Activated T-helper 2 cell treated with anti-CD3 and anti-CD28 coated beads, Interferon-gamma antibody, Interleukin-2, Interleukin-4, amounts not matched to agents 10 μg/mL and 5 μg/mL and 100 μg/mL, durations not matched to agents 14 hours and 24 hours and 36 hours (primary cell): ENCODE data around the gene LPP. TPM values are rescaled to one million over a fixed set of nuclear protein-coding genes. Genes with fewer than 3 reads are reported as not detected.
"Not testable (repeated sequence)": the region's sequence is repeated elsewhere in the genome, so short reads cannot be mapped to it uniquely, and the experiment has no call there.

ENCODE experiments used
- DNase-seq: peaks from one replicate; pipeline ENCODE4 v3.0.0; 2021; ENCODE audit warnings: low spot score
- H3K27ac Mint-ChIP-seq: one replicate; pipeline ENCODE4 v1.8.0; 2021; ENCODE audit warnings: mixed read lengths
- H3K27me3 Mint-ChIP-seq: one replicate; pipeline ENCODE4 v1.8.0; 2021; ENCODE audit warnings: low read depth, mixed read lengths
- H3K36me3 Mint-ChIP-seq: one replicate; pipeline ENCODE4 v1.8.0; 2021; ENCODE audit warnings: low read depth, mixed read lengths
- H3K4me1 Mint-ChIP-seq: one replicate; pipeline ENCODE4 v1.8.0; 2021; ENCODE audit warnings: low read depth, mixed read lengths
- H3K4me3 Mint-ChIP-seq: one replicate; pipeline ENCODE4 v1.8.0; 2021; ENCODE audit warnings: low read depth, mild to moderate bottlenecking, moderate library complexity, mixed read lengths
- H3K9me3 Mint-ChIP-seq: one replicate; pipeline ENCODE4 v1.8.0; 2021; ENCODE audit warnings: mixed read lengths
- intact Hi-C: fragments of 100-400 bp; cut with micrococcal nuclease; formaldehyde crosslinking; loops from one replicate; pipeline ENCODE4 v1.15.1; 2023
- total RNA-seq: library from RNA; stranded (reverse); gene quantifications from 2 replicates; pipeline ENCODE4 v1.2.3, GENCODE V29; 2022

Gene LPP
- total RNA-seq, 1 donor from 2014 or later, result 54.5 TPM

- intact Hi-C loops, result loop anchor here (2.0 to 5.0 kb wide), 2 partner anchors 47 to 516 kb away; no protein-coding TSS in a partner anchor
- Mint-ChIP-seq H3K27ac (no peak overlapping the region), H3K4me3 (no peak overlapping the region), H3K36me3 (peaks cover 25% of the 10 kb centered on the region), H3K9me3 (no peaks in the 10 kb centered on the region), H3K27me3 (no peaks in the 10 kb centered on the region), H3K4me1 (peaks cover 55% of the 10 kb centered on the region)
- DNase-seq, result no peak
Observed at GRCh38 chr3:188437926-188438325, 284.0 kb downstream of the LPP start.

DNA sequence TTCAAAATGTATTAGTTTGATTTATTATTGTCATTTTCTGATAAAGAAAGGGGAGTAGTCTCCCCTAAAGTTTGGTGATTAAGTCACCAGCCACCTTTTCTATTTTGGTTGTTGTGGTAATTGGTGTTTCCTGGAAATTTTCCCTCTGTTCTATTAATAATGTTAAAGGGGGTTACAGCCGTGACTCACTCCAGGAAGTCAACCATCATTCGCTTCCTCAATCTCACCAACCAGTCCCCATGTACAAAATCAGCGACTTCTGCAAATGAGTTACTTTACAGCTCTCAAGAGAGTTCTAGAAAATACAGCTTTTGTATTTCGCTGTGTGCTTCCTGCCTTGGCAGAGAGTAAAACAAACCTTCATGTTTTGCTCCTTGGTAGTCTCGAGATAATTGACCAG lies 285.1 kb downstream of the LPP start:
- H3K4me3 Mint-ChIP-seq, result peak overlapping the region; percentile 45
- peak overlapping the region; percentile 79 for H3K27ac Mint-ChIP-seq
- peak; percentile 15 for DNase-seq
- peaks cover 47% of the 10 kb centered on the region for H3K4me1 Mint-ChIP-seq
- H3K27me3 Mint-ChIP-seq, result no peaks in the 10 kb centered on the region
- peaks cover 31% of the 10 kb centered on the region for H3K36me3 Mint-ChIP-seq
- intact Hi-C loops, result loop anchor here (1.0 to 5.0 kb wide), 3 partner anchors 48 to 517 kb away; no protein-coding TSS in a partner anchor
- peaks cover 9% of the 10 kb centered on the region for H3K9me3 Mint-ChIP-seq

DNA sequence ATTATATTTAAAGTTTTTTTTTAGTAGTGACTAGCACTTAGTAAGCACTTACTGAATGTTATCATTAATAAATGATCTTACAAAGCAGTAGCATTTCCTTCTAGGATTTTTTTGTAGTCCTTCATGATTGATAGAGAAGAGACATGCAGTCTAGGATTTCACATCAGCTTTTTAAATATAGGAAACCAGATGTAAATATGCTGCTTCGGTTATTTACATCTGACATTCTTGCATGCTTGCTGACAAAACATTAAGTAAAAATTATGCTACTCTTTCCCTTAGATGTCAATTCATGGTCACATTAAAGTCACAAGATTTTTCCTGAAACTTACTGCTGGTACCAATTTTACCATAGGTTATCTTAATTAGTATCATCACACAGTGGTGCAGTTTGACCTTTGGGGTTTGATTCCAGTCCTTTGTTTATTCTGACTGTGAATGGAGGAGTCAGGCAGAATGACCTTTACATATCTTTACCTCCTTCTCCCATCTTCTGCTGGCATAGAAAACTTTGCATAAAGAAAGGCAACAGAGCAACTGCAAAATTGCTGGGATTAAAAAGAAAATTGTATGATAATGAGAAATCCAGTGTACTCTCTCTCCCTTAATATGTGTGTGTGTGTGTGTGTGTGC lies 286.5 kb downstream of the LPP start:
- intact Hi-C loops, result loop anchor here (5.0 kb wide), 3 partner anchors 38 to 698 kb away; no protein-coding TSS in a partner anchor
- Mint-ChIP-seq H3K36me3 (peaks cover 41% of the 10 kb centered on the region), H3K4me3 (no peak overlapping the region), H3K27me3 (no peaks in the 10 kb centered on the region), H3K4me1 (peaks cover 56% of the 10 kb centered on the region), H3K27ac (peak overlapping the region; percentile 62), H3K9me3 (peaks cover 20% of the 10 kb centered on the region)
- DNase-seq, result no peak

- peaks cover 20% of the 10 kb centered on the region for H3K9me3 Mint-ChIP-seq
- peaks cover 62% of the 10 kb centered on the region for H3K4me1 Mint-ChIP-seq
- no peaks in the 10 kb centered on the region for H3K27me3 Mint-ChIP-seq
- intact Hi-C loops, result loop anchor here (5.0 kb wide), 3 partner anchors 40 to 700 kb away; no protein-coding TSS in a partner anchor
- peaks cover 44% of the 10 kb centered on the region for H3K36me3 Mint-ChIP-seq
- H3K27ac Mint-ChIP-seq, result no peak overlapping the region
- no peak overlapping the region for H3K4me3 Mint-ChIP-seq
- DNase-seq, result no peak
Observed at GRCh38 chr3:188442430-188442829, 288.5 kb downstream of the LPP start.

DNA sequence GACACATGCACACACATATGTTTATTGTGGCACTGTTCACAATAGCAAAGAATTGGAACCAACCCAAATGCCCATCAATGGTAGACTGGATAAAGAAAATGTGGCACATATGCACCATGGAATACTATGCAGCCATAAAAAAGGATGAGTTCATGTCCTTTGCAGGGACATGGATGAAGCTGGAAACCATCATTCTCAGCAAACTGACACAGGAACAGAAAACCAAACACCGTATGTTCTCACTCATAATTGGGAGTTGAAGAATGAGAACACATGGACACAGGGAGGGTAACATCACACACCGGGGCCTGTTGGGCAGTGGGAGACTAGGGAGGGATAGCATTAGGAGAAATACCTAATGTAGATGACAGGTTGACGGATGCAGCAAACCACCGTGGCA lies 291.2 kb downstream of the LPP start:
- H3K9me3 Mint-ChIP-seq, result peaks cover 20% of the 10 kb centered on the region
- H3K4me1 Mint-ChIP-seq, result peaks cover 39% of the 10 kb centered on the region
- H3K27me3 Mint-ChIP-seq, intact Hi-C loops, DNase-seq, H3K4me3 Mint-ChIP-seq, H3K27ac Mint-ChIP-seq: not testable (repeated sequence)
- peaks cover 41% of the 10 kb centered on the region for H3K36me3 Mint-ChIP-seq

DNA sequence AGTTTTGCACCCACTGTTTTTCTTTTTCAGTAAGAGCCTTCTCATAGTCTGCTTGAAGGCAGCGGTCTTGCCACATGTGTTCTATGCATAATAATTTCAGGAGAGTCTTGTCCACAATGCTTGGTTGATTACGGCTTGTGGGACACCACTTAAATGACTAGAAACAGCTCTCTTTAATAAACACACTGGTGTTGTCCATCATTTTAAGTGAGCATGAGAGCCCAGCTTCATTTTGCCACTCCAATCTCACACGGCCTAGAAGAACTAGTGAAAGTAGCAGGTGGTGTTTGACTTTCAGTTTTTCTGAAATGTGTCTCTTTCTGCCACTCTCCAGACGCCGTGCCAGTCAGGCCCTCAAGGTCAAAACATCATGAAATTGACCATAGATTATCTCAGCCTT lies 292.1 kb downstream of the LPP start:
- intact Hi-C loops, result no loop called here
- Mint-ChIP-seq H3K9me3 (peaks cover 20% of the 10 kb centered on the region), H3K27me3 (no peaks in the 10 kb centered on the region), H3K36me3 (peaks cover 40% of the 10 kb centered on the region), H3K4me3 (no peak overlapping the region), H3K27ac (no peak overlapping the region), H3K4me1 (peaks cover 31% of the 10 kb centered on the region)
- no peak for DNase-seq

DNA sequence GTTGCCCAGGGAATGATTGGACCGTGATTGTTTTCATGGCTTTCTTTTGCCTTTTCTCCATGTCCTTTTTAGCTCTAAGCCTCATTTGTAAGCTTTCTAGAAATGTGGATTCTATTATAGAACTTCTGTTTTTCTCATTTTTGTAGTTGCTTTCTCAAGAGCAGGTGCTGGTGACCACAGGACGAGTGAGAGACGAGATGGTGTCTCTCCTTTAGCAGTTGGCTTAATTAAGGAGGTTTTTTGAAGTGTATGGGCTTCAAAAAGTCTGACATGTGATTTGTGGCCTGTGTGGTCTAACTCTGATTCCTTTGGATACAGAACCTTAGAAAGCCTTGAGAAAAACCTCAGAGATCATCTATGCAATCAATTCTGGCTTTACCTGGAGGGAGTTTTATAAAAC lies 292.8 kb downstream of the LPP start:
- intact Hi-C loops, result no loop called here
- H3K9me3 Mint-ChIP-seq, result peaks cover 20% of the 10 kb centered on the region
- no peak for DNase-seq
- H3K27me3 Mint-ChIP-seq, result no peaks in the 10 kb centered on the region
- no peak overlapping the region for H3K27ac Mint-ChIP-seq
- H3K4me3 Mint-ChIP-seq, result no peak overlapping the region
- H3K36me3 Mint-ChIP-seq, result peaks cover 38% of the 10 kb centered on the region
- H3K4me1 Mint-ChIP-seq, result peaks cover 33% of the 10 kb centered on the region

DNA sequence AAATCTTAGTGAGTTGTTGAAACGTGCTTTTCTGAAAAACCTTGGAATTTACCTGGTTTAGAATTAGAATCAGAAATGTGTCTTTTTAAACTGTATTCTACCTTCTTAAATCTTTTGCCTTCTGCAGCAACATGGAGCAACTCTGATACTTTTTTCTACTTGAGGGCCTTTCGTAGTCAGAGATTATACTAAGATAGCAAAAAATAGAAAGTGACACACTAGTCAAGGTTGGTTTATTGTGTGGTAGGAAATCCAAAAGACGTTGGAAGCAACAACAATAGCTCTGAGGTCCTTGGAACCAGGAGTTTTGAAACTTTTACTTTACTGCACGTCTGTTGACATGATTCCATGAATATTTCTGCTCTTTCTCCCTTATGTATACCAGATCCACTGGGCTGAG lies 294.9 kb downstream of the LPP start:
- Mint-ChIP-seq H3K4me1 (peaks cover 35% of the 10 kb centered on the region), H3K27ac (no peak overlapping the region), H3K9me3 (peaks cover 14% of the 10 kb centered on the region), H3K27me3 (no peaks in the 10 kb centered on the region), H3K4me3 (no peak overlapping the region), H3K36me3 (peaks cover 23% of the 10 kb centered on the region)
- intact Hi-C loops, result no loop called here
- DNase-seq, result no peak

DNA sequence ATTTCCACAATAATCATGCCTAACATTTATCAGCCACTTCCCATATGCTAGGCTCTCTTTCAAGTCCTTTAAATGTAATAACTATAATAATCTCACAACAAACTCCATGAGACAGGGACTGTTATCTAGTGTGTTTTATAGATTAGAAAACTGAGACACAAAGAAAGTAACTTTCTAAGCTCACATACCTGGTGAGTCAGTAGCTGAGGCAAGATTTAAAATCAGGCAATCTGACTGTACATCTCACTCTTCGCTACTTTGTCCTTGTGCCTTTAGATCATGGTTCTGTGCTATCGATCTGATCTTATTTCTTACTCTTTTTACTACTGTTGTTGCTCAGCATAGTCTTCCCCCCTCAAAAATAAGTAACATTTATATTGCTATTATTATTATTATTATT lies 295.5 kb downstream of the LPP start:
- peaks cover 34% of the 10 kb centered on the region for H3K4me1 Mint-ChIP-seq
- H3K36me3 Mint-ChIP-seq, result peaks cover 21% of the 10 kb centered on the region
- H3K4me3 Mint-ChIP-seq, result no peak overlapping the region
- no peak for DNase-seq
- intact Hi-C loops, result no loop called here
- no peaks in the 10 kb centered on the region for H3K27me3 Mint-ChIP-seq
- peaks cover 9% of the 10 kb centered on the region for H3K9me3 Mint-ChIP-seq
- H3K27ac Mint-ChIP-seq, result no peak overlapping the region

GRCh38 chr3:188452158-188452772 lies 298.3 kb downstream of the LPP start:
- Mint-ChIP-seq H3K9me3 (no peaks in the 10 kb centered on the region), H3K27me3 (no peaks in the 10 kb centered on the region), H3K36me3 (peaks cover 3% of the 10 kb centered on the region), H3K27ac (no peak overlapping the region), H3K4me1 (peaks cover 14% of the 10 kb centered on the region), H3K4me3 (no peak overlapping the region)
- intact Hi-C loops, result no loop called here
- no peak for DNase-seq

GRCh38 chr3:188453431-188454384 lies 299.8 kb downstream of the LPP start:
- peaks cover 13% of the 10 kb centered on the region for H3K4me1 Mint-ChIP-seq
- DNase-seq, result no peak
- H3K27me3 Mint-ChIP-seq, result no peaks in the 10 kb centered on the region

DNA sequence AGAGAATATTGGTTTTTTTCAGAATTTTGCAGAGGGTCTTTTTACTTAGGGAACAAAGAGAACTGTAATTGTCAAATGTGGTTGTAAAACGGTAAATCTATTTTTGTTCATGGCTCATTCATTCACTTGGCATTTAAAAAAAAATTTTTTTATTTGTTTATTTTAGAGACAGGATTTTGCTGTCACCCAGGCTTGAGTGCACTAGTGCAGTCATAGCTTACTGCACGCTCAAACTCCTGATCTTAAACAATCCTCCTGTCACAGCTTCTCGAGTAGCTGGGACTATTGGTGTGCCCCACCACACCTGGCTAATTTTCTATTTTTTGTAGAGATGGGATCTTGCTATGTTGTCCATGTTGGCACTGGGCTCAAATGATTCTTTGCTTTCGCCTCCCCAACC lies 301.8 kb downstream of the LPP start:
- Mint-ChIP-seq H3K27ac (no peak overlapping the region), H3K27me3 (no peaks in the 10 kb centered on the region), H3K9me3 (no peaks in the 10 kb centered on the region), H3K36me3 (peaks cover 3% of the 10 kb centered on the region), H3K4me1 (peaks cover 12% of the 10 kb centered on the region), H3K4me3 (no peak overlapping the region)
- intact Hi-C loops, result no loop called here
- DNase-seq, result no peak

More at GRCh38 chr3:188453431-188454384, 299.8 kb downstream of the LPP start:
- Mint-ChIP-seq H3K9me3 (no peaks in the 10 kb centered on the region), H3K36me3 (peaks cover 3% of the 10 kb centered on the region), H3K4me3 (no peak overlapping the region), H3K27ac (no peak overlapping the region)
- intact Hi-C loops, result no loop called here
